Measurements from ENCODE around the gene TAS2R14. TPM values are rescaled to one million over a fixed set of nuclear protein-coding genes. Genes with fewer than 3 reads are reported as not detected.

Gene TAS2R14
- total and polyA plus RNA-seq, 3 donors from 2014 or later: 0.96 to 4.6 (median 3.5) TPM

DNA sequence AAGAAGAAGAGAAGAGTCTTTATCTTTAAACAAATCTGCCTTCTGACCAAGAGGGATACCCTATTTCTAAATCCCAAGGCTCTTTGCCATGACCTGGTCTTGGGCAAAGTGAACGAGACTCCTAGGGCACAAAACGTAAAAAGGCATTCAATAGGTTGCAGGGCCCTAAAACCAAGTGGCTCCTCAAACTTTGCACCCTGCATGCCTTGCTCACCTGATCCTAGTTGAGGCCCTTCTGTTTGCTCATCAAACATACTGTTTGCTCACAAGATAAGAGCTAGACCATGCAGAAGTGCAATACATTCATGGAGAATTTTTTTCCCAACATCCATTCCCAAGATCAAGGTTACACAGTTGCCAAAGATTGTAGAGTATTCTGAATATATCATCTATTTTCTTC lies 47.1 kb downstream of the TAS2R14 start:
- H3K27ac ChIP-seq: no peak overlapping the region
- DNase-seq: no peak
- intact Hi-C loops (cut with DNase I; ENCODE audit: low total_unique reads): no loop called here
- no peak for TF ChIP-seq POLR2A (IDR thresholded peaks at IDR 0.05)
- TF ChIP-seq, protein P1, sequence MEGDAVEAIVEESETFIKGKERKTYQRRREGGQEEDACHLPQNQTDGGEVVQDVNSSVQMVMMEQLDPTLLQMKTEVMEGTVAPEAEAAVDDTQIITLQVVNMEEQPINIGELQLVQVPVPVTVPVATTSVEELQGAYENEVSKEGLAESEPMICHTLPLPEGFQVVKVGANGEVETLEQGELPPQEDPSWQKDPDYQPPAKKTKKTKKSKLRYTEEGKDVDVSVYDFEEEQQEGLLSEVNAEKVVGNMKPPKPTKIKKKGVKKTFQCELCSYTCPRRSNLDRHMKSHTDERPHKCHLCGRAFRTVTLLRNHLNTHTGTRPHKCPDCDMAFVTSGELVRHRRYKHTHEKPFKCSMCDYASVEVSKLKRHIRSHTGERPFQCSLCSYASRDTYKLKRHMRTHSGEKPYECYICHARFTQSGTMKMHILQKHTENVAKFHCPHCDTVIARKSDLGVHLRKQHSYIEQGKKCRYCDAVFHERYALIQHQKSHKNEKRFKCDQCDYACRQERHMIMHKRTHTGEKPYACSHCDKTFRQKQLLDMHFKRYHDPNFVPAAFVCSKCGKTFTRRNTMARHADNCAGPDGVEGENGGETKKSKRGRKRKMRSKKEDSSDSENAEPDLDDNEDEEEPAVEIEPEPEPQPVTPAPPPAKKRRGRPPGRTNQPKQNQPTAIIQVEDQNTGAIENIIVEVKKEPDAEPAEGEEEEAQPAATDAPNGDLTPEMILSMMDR (IDR thresholded peaks at IDR 0.05): no peak
- H3K9me3 ChIP-seq: no peaks in the 10 kb centered on the region
- H3K4me1 ChIP-seq: no peaks in the 10 kb centered on the region
- no peaks in the 10 kb centered on the region for H3K36me3 ChIP-seq (ENCODE audit: low read depth, missing control alignments)
- WGBS, 2 donors: 88 to 94% methylated on average over 2 of the region's 2 CpGs
- no peak overlapping the region for H3K4me3 ChIP-seq
- H3K27me3 ChIP-seq: no peaks in the 10 kb centered on the region

DNA sequence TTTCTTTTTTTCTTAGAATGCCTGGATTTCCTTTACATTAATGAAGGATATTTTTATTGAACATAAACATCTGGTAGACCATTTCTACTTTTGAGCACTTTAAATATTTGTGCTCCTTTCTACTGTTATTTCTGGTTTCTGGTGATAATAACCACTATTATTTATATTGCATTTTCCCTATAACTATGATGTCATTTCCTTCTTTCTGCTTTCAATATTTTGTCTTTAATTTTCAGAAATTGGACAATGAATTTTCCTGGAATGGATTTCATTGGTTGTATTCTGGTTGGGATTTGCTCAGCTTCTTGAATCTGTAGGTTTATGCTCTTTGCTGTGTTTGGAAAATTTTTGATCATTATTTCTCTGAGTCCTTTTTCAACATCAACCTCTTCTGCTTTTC lies 49.8 kb downstream of the TAS2R14 start:
- no peaks in the 10 kb centered on the region for H3K4me1 ChIP-seq
- H3K27ac ChIP-seq: no peak overlapping the region
- TF ChIP-seq POLR2A (IDR thresholded peaks at IDR 0.05): no peak
- TF ChIP-seq, protein P1 (IDR thresholded peaks at IDR 0.05): no peak
- H3K27me3 ChIP-seq: no peaks in the 10 kb centered on the region
- intact Hi-C loops (cut with DNase I; ENCODE audit: low total_unique reads): no loop called here
- H3K9me3 ChIP-seq: no peaks in the 10 kb centered on the region
- DNase-seq: no peak
- H3K4me3 ChIP-seq: no peak overlapping the region
- no peaks in the 10 kb centered on the region for H3K36me3 ChIP-seq (ENCODE audit: low read depth, missing control alignments)

Other genes starting within 250 kb of the TAS2R14 start
- 100 to 1,000 TPM; 493 to 511 TPM for gene YBX3, start 215.9 kb downstream of the TAS2R14 start, total RNA-seq
- 1,385 TPM for gene YBX3, start 215.9 kb downstream of the TAS2R14 start, polyA plus RNA-seq (ENCODE audit: insufficient read depth, low read depth, low replicate concordance)
- not detected for gene TAS2R7, start 136.6 kb downstream of the TAS2R14 start, total RNA-seq
- not detected for gene TAS2R7, start 136.6 kb downstream of the TAS2R14 start, polyA plus RNA-seq (ENCODE audit: insufficient read depth, low read depth, low replicate concordance)
- not detected for gene TAS2R8, start 132.0 kb downstream of the TAS2R14 start, total RNA-seq
- gene TAS2R8, start 132.0 kb downstream of the TAS2R14 start, polyA plus RNA-seq (ENCODE audit: insufficient read depth, low read depth, low replicate concordance): not detected
- gene TAS2R9, start 129.1 kb downstream of the TAS2R14 start, total RNA-seq: not detected
- gene TAS2R9, start 129.1 kb downstream of the TAS2R14 start, polyA plus RNA-seq (ENCODE audit: insufficient read depth, low read depth, low replicate concordance): not detected
- under 1 TPM in 1 of 2 donors, not detected in 1; 0.39 TPM for gene TAS2R10, start 112.9 kb downstream of the TAS2R14 start, total RNA-seq
- gene TAS2R10, start 112.9 kb downstream of the TAS2R14 start, polyA plus RNA-seq (ENCODE audit: insufficient read depth, low read depth, low replicate concordance): not detected
- gene PRR4, start 89.8 kb downstream of the TAS2R14 start, total RNA-seq: 1 to 10 TPM; 4.3 to 8.4 TPM
- 1.3 TPM for gene PRR4, start 89.8 kb downstream of the TAS2R14 start, polyA plus RNA-seq (ENCODE audit: insufficient read depth, low read depth, low replicate concordance)
- 10 to 100 TPM; 63.0 to 73.5 TPM for gene PRH1, start 55.0 kb downstream of the TAS2R14 start, total RNA-seq
- gene PRH1, start 55.0 kb downstream of the TAS2R14 start, polyA plus RNA-seq (ENCODE audit: insufficient read depth, low read depth, low replicate concordance): 52.2 TPM
- 1 to 10 TPM; 3.1 to 3.6 TPM for gene TAS2R13, start 29.7 kb downstream of the TAS2R14 start, total RNA-seq
- not detected for gene TAS2R13, start 29.7 kb downstream of the TAS2R14 start, polyA plus RNA-seq (ENCODE audit: insufficient read depth, low read depth, low replicate concordance)
- gene PRH2, start 10.0 kb downstream of the TAS2R14 start, total RNA-seq: 1 to 10 TPM; 1.2 to 1.3 TPM
- 6.5 TPM for gene PRH2, start 10.0 kb downstream of the TAS2R14 start, polyA plus RNA-seq (ENCODE audit: insufficient read depth, low read depth, low replicate concordance)
- gene TAS2R50, start 47.6 kb upstream of the TAS2R14 start, total RNA-seq: 1 to 10 TPM; 2.8 to 4.8 TPM
- gene TAS2R50, start 47.6 kb upstream of the TAS2R14 start, polyA plus RNA-seq (ENCODE audit: insufficient read depth, low read depth, low replicate concordance): not detected
- 1 to 10 TPM; 2.2 to 4.8 TPM for gene TAS2R20, start 59.0 kb upstream of the TAS2R14 start, total RNA-seq
- 0.46 TPM for gene TAS2R20, start 59.0 kb upstream of the TAS2R14 start, polyA plus RNA-seq (ENCODE audit: insufficient read depth, low read depth, low replicate concordance)
- 10 to 100 TPM in 1 of 2 donors, 1 to 10 TPM in 1; 9.3 to 10.4 TPM for gene TAS2R19, start 83.4 kb upstream of the TAS2R14 start, total RNA-seq
- gene TAS2R19, start 83.4 kb upstream of the TAS2R14 start, polyA plus RNA-seq (ENCODE audit: insufficient read depth, low read depth, low replicate concordance): 0.34 TPM
- gene TAS2R31, start 92.1 kb upstream of the TAS2R14 start, total RNA-seq: 10 to 100 TPM in 1 of 2 donors, 1 to 10 TPM in 1; 7.7 to 10.3 TPM
- gene TAS2R31, start 92.1 kb upstream of the TAS2R14 start, polyA plus RNA-seq (ENCODE audit: insufficient read depth, low read depth, low replicate concordance): not detected
- 1 to 10 TPM; 3.2 to 5.4 TPM for gene TAS2R46, start 123.0 kb upstream of the TAS2R14 start, total RNA-seq
- not detected for gene TAS2R46, start 123.0 kb upstream of the TAS2R14 start, polyA plus RNA-seq (ENCODE audit: insufficient read depth, low read depth, low replicate concordance)
- 1 to 10 TPM in 1 of 2 donors, under 1 TPM in 1; 0.87 to 7.2 TPM for gene TAS2R43, start 153.1 kb upstream of the TAS2R14 start, total RNA-seq
- gene TAS2R43, start 153.1 kb upstream of the TAS2R14 start, polyA plus RNA-seq (ENCODE audit: insufficient read depth, low read depth, low replicate concordance): not detected
- gene TAS2R30, start 195.4 kb upstream of the TAS2R14 start, total RNA-seq: 10 to 100 TPM; 11.1 to 11.3 TPM
- gene TAS2R30, start 195.4 kb upstream of the TAS2R14 start, polyA plus RNA-seq (ENCODE audit: insufficient read depth, low read depth, low replicate concordance): not detected
- 10 to 100 TPM in 1 of 2 donors, 1 to 10 TPM in 1; 7.6 to 11.0 TPM for gene SMIM10L1, start 231.9 kb upstream of the TAS2R14 start, total RNA-seq
- gene SMIM10L1, start 231.9 kb upstream of the TAS2R14 start, polyA plus RNA-seq (ENCODE audit: insufficient read depth, low read depth, low replicate concordance): 4.4 TPM
- gene TAS2R42, start 247.7 kb upstream of the TAS2R14 start, total RNA-seq: under 1 TPM in 1 of 2 donors, not detected in 1; 0.71 TPM
- gene TAS2R42, start 247.7 kb upstream of the TAS2R14 start, polyA plus RNA-seq (ENCODE audit: insufficient read depth, low read depth, low replicate concordance): not detected